ENCODE measurements around the gene RAB3C. TPM values are rescaled to one million over a fixed set of nuclear protein-coding genes. Genes with fewer than 3 reads are reported as not detected.

RAB3C gene
- total and polyA plus RNA-seq, 2 experiments from 2014 or later, result 15.0 to 30.6 TPM

GRCh38 chr5:58786711-58787303, 203.9 kb downstream of the RAB3C start:
- peaks cover 20% of the 10 kb centered on the region for H3K4me1 Mint-ChIP-seq
- H3K36me3 Mint-ChIP-seq (ENCODE audit: low read depth), result no peaks in the 10 kb centered on the region
- no peaks in the 10 kb centered on the region for H3K36me3 ChIP-seq (ENCODE audit: insufficient read depth)
- no peaks in the 10 kb centered on the region for H3K27me3 Mint-ChIP-seq (ENCODE audit: insufficient read depth, low read depth, poor library complexity)
- H3K4me3 Mint-ChIP-seq, result no peak overlapping the region
- no peaks in the 10 kb centered on the region for H3K27me3 ChIP-seq (ENCODE audit: insufficient read depth)
- H2AFZ ChIP-seq, result no peak overlapping the region
- peaks cover 6% of the 10 kb centered on the region; the same call in 1 of the 2 replicates for H3K4me1 ChIP-seq (ENCODE audit: insufficient read depth)
- no peaks in the 10 kb centered on the region for H3F3A ChIP-seq (replicated peaks; ENCODE audit: low read depth)
- no peak for TF ChIP-seq EZH2 (IDR thresholded peaks at IDR 0.05; ENCODE audit: low read depth, unreplicated experiment)
- no peak for TF ChIP-seq ETS1 (IDR thresholded peaks at IDR 0.05)
- TF ChIP-seq EZH2phosphoT487 (IDR thresholded peaks at IDR 0.05; ENCODE audit: unreplicated experiment), result no peak
- no peak for TF ChIP-seq CTCF (conservative IDR thresholded peaks at IDR 0.05; ENCODE audit: low read depth in 2 of 2)
- no peak for TF ChIP-seq NANOG (IDR thresholded peaks at IDR 0.05; ENCODE audit: borderline replicate concordance)
- no peak for TF ChIP-seq POLR2AphosphoS5 (IDR thresholded peaks at IDR 0.05; ENCODE audit: low read depth)
- no peak for TF ChIP-seq JUNB (IDR thresholded peaks at IDR 0.05; ENCODE audit: unreplicated experiment)
- TF ChIP-seq ZNF114 (CRISPR knock-in tag; IDR thresholded peaks at IDR 0.05), result no peak
- no peak for TF ChIP-seq CREB1 (CRISPR knock-in tag; IDR thresholded peaks at IDR 0.05; ENCODE audit: low read depth)
- no peak for TF ChIP-seq ZNF331 (CRISPR knock-in tag; IDR thresholded peaks at IDR 0.05; ENCODE audit: low read depth)
- TF ChIP-seq, protein P1, sequence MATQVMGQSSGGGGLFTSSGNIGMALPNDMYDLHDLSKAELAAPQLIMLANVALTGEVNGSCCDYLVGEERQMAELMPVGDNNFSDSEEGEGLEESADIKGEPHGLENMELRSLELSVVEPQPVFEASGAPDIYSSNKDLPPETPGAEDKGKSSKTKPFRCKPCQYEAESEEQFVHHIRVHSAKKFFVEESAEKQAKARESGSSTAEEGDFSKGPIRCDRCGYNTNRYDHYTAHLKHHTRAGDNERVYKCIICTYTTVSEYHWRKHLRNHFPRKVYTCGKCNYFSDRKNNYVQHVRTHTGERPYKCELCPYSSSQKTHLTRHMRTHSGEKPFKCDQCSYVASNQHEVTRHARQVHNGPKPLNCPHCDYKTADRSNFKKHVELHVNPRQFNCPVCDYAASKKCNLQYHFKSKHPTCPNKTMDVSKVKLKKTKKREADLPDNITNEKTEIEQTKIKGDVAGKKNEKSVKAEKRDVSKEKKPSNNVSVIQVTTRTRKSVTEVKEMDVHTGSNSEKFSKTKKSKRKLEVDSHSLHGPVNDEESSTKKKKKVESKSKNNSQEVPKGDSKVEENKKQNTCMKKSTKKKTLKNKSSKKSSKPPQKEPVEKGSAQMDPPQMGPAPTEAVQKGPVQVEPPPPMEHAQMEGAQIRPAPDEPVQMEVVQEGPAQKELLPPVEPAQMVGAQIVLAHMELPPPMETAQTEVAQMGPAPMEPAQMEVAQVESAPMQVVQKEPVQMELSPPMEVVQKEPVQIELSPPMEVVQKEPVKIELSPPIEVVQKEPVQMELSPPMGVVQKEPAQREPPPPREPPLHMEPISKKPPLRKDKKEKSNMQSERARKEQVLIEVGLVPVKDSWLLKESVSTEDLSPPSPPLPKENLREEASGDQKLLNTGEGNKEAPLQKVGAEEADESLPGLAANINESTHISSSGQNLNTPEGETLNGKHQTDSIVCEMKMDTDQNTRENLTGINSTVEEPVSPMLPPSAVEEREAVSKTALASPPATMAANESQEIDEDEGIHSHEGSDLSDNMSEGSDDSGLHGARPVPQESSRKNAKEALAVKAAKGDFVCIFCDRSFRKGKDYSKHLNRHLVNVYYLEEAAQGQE (IDR thresholded peaks at IDR 0.05; ENCODE audit: unreplicated experiment), result no peak
- TF ChIP-seq STAT1 (IDR thresholded peaks at IDR 0.05; ENCODE audit: unreplicated experiment), result no peak
- TF ChIP-seq ZNF462 (CRISPR knock-in tag; IDR thresholded peaks at IDR 0.05), result no peak
- H3K27ac ChIP-seq (ENCODE audit: low read depth), result no peak overlapping the region
- no peak overlapping the region for H3K4me3 ChIP-seq
- H3K4me2 ChIP-seq, result no peak overlapping the region
- H3K27ac Mint-ChIP-seq, result peak overlapping the region; percentile 47
- no peaks in the 10 kb centered on the region; the same call in 1 of the 2 replicates for H3K9me2 ChIP-seq (ENCODE audit: insufficient read depth)
- H4K20me1 ChIP-seq (replicated peaks; ENCODE audit: insufficient read depth), result no peaks in the 10 kb centered on the region
- H3K9me3 Mint-ChIP-seq, result no peaks in the 10 kb centered on the region
- no peaks in the 10 kb centered on the region for H3K79me2 ChIP-seq (replicated peaks; ENCODE audit: insufficient read depth)
- DNase-seq (ENCODE audit: low spot score), result no peak
- ATAC-seq, result peak; percentile 48; the same call in 2 of the 3 replicates
